HK-2 (cell line): Measurements from ENCODE around the gene LEFTY2.
"Not testable (repeated sequence)": the region's sequence is repeated elsewhere in the genome, so short reads cannot be mapped to it uniquely, and the experiment has no call there.

Experiments used
- DNase-seq: peaks from one replicate; pipeline ENCODE4 v3.0.0-alpha.2; 2018; ENCODE audit not compliant: unreplicated experiment

Gene LEFTY2

DNA sequence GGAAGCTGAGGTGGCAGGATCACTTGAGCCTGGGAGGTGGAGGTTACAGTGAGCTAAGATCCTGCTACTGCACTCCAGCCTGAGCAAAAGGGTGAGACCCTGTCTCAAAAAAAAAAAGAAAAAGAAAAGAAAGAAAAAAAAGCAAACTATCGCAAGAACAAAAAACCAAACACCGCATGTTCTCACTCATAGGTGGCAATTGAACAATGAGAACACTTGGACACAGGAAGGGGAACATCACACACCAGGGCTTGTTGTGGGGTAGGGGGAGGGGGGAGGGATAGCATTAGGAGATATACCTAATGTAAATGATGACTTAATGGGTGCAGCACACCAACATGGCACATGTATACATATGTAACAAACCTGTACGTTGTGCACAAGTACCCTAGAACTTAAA is 11.6 kb downstream of the LEFTY2 start:
- not testable (repeated sequence) for DNase-seq

DNA sequence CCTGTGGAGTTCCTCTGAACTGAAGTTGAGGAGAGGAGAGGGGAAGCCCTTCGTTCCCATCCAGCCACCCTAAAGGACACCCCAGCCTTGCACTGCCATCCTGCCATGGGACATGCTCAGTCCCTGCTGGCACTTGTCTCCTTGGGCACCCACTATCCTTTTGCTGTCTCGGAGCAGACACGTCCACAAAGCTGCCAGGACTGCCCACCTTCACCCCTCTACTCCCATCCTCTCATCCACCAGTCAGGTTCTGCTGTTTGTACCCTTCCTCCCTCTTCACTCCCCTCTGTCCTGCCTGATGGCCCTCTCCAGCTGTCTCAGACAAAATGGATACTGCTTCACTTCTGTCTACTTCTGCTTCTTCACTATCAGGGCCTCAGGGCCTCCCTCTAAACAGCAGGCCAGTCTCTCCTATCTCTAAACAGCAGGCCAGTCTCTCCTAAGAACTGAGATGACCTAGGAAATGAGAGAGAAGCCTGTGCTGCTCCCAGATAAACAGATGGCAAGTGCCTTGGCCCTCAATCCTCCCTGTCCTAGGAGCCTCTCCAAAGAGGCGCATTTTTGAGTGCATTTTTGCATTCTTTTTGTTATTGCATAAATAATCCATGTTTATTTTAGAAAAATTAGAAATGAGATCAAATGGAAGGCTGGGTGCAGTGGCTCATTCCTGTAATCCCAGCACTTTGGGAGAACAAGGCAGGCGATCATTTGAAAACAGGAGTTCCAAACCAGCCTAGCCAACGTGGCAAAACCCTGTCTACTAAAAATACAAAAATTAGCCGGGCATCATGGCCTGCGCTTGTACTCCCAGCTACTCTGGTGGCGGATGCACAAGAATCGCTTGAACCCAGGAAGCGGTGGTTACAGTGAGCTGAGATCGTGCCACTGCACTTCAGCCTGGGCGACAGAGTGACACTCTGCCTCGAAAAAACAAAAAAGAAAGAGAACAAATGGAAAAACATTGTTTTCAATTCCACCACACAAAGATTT is 12.5 kb downstream of the LEFTY2 start:
- DNase-seq, result no peak

DNA sequence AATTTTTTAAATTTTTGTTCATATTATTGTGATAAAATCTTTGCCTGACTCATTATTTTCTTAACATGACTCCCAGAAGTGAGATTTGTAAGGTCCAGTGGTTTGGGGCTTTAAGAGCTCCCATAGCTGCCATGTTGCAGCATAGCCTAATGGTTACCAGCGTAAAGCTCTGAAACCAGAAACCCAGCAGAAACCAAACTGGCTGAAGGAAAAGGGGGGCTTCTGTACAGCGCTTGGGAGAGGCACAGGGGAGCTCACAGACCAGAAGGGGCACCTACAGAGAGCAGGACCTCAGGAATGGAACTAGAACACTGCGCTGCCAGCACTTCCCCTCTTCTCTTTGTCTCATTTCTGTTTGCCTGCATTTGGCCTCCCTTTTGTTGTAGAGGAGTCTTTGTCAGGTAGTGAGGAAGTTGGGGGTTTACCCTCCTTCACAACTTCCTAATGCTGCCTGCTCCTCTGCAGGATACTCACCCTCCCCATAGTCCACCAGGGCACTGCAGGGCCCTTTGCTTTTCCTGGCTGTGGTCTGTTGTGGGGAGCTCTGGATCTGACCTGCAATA is 14.4 kb downstream of the LEFTY2 start:
- no peak for DNase-seq

DNA sequence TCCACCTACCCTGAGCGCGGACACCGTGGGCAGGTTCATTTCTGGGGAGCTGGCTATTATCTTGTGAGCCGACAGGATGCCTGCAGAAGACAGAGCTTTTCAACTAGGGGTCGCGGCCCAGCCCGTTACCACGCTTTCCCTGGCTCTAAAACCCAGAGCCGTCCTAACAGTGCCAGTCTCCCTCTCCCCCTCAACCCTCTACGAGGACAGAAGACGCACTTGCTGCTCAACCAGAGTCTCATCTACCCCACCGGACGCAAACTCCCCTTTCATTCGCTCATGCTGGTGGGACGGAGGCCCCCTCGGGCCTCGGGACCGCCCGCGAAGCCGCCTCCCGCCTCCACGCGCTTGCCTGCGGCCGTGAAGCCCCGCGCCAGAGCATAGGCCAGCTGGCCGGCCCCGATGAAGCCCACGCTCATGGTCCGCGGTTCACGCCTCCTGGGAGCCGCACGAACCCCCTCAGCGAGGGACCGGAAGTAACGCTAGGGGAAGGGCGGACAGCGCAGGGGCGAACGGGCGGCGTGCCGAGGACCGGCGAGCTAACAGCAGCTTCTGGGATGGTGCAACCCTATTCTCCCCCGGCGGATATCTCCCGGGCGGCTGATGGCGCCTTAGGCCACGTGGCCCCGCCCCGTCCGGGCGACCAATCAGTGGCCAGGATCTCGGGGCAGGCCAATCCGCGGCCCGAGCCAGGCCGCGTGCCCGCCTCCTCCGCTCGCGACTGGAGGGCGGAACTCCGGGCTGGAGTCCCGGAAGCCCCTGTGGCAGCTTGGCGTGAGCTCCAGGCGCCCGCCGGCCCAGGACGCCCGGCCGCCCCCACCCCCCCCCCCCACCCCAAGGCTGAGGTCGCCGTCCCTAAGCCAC is 17.1 kb downstream of the LEFTY2 start, which contains the start of gene PYCR2:
TSS of gene PYCR2 (minus strand) at position 559 of the 864 bp plus-strand sequence. CDS start at position 419, 140 bp downstream.
- peak; percentile 98 for DNase-seq

DNA sequence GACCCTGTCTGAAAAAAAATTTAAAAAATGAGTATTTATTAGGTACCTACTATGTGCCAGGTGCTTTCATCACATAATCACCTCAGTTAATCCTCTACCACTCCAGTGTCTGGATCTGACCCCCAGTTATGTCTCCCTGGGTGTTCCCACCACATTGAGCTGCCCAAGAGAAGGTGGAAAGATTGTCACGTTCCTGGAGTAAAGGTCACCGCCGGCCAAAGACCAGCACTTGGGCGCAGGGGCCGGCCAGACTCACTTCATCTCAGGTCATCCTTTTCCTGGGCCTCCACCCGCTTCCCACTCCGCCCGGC is 17.7 kb downstream of the LEFTY2 start:
- no peak for DNase-seq

DNA sequence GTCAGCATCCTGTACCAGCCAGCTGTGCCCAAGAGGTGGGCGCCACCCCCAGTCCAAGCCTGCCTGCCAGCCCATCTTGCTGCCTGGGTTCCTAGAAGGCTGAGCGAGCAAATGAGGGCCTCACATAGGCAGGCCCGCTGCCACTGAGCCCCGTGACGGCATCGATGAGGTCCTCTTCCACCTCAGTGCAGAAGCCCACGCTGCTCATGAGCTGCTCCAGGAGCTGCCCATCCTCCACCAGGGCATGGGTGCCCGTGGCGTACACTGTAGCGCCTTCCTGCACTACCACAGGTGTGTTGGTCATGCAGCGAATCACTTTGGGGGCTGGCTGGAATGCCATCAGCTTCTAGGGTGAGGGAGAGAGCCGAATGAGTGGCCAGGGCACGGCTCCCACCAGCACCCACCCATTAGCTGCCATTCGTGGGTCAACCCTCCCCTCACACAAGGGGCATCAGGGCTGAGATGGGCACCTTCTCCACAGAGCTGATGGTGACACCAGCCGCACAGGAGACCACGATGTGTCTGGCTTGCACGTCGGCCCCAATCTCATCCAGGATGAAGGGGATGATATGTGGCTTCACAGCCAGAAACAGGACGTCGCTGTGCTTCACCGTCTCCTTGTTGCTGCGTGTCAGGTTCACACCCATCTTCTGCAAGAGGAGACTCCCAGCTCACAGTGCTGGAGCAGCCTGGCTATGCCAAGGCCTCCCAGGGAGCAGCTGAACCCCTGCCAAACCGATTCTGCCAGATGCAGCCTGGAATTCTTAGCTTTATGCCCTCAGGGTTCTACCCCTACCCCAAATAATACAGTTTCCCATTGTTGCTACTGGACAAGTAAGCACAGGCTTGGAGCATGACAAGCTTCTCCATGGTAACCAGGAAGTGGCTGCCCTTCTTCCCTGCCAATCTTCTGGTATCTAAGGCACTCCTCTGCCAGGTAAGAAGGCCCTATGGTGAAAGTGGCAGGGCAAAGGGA is 19.0 kb downstream of the LEFTY2 start:
- no peak for DNase-seq

DNA sequence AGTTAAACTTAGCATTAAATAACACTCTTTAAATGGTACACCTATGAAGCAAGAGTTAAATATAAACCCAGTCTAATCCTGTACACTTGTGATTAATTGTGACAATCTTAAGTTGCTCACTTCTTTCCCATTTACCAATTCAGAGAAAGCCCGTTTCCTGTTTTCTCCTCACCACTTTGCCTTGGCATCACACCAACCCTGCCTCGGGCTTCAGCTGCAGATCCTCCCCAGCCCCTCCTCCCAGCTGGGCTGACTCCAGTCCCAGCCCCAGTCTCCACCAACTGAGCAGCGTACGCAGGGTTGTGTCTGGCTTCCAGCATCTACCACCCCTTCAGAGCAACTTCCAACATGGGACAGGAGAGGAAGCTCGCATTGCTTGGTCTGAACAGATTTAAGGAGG is 21.1 kb downstream of the LEFTY2 start:
- DNase-seq, result peak; percentile 62

DNA sequence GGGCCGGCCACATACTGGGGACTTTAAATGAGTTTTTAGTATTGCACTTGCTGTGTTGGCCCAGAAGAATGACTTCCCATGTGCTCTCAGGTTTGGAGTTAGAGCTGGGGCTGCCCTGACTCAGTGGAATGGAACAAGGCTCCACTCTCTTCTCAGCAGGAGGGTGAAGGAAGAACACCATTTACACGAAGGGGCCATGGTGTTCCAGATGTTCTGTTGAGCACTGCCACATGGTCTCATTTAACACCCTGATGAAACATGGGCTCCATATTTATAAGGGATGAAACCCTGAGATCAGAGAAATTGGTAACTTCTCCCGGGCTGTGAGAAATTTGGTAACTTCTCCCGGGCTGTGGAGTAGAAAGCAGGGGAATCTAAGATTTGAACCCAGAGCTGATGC is 22.7 kb downstream of the LEFTY2 start:
- no peak for DNase-seq

DNA sequence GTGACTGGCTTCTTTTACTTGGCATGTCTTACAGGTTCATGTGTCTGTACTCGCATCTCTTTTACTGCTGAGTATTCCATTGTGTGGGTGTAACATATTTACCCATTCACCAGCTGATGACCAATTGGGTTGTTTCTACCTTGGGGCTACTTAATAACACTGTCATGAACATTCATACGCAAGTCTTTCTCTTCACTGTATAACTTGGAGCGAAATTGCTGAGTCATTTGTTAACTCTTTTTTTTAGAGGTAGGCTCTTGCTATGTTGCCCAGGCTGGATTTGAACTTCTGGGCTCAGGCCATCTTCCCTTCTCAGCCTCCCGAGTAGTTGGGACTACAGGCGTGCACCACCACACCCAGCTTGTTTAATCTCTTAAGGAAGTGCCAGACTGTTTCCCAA is 23.5 kb downstream of the LEFTY2 start:
- DNase-seq, result no peak

DNA sequence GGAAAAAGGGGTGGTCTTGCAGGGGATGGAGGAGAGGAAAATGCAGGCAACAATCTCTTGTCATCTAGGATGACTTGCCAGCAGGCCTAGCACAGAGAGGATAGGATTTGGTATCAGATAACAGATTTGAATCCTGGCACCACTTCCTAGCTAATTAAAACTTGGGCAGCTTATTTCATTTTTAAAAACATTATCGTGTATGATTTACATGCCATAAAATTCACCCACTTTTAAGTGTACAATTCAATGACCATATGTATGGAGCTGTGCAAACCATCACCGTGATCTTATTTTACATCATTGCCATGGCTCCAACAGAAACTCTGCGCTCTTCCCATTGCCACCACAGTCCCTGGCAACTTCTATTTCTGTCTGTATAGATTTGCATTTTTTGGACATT is 23.9 kb downstream of the LEFTY2 start:
- DNase-seq, result no peak

DNA sequence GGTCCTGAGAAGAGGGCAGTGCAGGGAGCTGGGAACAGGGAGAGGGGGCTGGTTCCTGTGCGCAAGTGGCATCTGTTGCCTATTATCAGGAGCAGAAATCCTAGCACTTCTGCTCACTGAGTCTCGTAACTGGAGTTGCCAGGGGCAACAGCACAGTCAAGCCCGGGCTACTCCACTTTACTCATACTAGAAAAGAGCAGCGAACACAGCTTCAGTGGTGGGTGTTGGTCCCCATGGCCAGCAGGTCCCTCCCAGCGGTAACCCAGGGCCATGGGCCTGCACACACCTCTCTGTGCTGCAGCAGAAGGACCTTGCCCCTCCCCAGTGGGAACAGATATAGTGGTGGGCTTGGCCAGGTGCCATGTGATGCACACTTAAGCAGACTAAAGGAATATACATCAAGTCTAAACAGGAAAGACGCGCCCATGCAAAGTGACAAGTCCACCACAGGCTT is 25.5 kb downstream of the LEFTY2 start:
- no peak for DNase-seq

DNA sequence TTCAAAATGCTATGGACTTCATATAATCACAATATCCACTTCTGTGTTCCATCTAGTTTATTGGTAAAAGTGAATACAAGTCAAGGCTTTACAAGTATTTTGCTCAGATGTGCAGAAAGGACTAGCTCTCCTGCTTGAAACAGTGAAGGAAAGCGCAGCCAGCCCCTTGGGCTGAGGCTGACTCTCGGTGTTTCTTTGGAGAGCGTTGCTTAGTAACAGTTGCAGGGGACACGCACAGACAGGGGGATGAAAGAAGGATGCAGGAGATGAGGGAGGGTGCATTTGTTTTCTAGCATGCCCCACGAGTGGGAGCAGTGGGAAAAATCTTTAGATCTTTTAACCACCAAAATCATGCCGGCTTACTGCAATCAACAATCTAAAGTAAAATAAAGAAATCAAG is 26.1 kb downstream of the LEFTY2 start:
- no peak for DNase-seq

DNA sequence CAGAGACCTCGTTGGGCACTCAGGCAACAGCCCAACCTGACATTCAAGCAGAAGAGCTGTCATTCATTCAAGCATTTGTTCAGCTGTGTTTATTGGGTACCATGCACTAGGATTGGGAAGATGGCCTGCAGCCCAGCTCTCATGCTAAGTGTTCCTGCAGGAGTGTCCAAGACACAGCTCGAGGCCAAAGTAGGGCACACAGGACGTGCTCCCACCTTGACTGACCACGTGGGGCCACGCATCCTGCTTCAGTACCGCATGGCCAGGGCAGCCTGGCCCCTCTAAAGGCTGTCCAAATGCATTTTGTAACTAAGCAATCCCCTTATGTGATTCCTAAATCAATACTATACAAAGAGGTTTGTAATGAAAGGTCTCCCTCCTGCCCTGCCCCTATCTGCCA is 26.6 kb downstream of the LEFTY2 start:
- no peak for DNase-seq

DNA sequence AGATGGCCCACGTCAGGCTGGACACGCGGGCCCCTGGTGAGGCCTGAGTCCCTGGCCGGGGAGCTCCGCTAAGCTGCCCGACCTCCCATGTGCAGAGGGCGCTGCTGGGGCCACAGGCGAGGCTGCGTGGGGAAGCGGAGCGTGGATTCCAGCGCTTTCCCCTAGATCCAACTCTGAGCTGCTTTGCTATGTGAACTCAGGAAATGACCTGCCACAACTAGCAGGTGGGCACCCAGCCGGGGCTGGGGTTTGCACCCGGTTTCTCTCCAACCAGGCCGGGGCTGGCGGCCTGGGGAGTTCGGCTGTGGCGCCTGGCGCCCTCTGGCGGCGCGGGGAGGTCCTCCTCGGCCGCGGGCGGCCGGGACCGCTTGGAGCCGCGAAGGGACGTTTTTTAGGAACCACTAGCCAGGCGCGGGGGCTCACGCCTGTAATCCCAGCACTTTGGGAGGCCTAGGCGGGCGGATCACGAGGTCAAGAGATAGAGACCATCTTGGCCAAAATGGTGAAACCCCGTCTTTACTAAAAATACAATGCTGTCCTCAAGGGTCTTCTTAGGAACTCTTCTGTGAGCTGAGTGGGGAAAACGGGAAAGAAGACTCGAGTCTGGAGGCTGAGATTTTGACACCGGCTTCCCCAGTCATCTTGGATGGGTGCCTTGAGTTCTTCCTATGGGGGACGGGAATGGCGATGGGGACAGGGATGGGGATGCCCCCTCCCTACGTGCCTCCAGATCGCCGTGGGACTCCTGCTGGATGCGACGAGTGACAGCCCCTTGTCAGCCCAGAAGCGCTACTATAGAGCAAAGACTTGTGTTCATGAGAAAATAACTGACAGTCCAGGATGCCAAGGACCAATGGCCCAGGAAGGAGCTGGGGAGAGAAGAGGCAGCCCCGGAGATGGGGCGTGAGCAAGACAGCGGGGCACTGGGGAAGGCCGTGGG is 29.6 kb downstream of the LEFTY2 start:
- DNase-seq, result peak; percentile 72

DNA sequence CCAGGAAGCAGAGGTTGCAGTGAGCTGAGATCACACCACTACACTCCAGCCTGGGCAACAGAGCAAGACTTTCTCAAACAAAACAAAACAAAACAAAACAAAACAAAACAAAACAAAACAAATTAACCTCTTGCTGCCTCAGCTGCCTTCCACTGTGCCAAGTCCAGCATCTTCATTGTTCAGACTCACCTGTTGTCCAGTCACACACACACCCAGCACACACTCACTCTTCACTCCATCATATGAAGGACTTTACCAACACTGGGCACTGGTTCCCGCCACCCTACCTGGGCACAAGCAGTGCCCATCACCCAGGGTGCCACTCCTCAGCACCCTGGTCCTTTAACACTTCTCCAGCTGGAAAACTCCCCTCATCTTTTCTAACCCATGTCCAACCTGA is 31.5 kb downstream of the LEFTY2 start:
- DNase-seq, result no peak

DNA sequence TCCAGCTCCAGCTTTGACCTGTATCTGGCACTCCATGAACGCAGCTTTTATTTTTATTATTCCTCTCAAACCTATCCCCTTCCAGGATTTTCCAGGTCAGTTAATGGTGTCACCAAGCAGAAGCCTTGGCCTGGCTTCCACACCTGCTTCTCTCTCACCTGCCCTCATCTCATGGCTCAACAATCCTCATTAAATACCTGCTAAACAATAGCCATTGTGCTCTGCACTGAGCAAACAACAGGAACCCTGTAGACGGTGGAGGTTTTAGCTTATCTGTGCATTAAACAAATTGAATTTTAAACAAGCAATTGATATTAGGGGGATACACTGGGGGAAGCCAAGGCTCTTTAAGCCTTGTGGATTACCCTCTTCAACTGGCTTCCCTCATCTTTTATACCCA is 32.2 kb downstream of the LEFTY2 start:
- DNase-seq, result no peak

DNA sequence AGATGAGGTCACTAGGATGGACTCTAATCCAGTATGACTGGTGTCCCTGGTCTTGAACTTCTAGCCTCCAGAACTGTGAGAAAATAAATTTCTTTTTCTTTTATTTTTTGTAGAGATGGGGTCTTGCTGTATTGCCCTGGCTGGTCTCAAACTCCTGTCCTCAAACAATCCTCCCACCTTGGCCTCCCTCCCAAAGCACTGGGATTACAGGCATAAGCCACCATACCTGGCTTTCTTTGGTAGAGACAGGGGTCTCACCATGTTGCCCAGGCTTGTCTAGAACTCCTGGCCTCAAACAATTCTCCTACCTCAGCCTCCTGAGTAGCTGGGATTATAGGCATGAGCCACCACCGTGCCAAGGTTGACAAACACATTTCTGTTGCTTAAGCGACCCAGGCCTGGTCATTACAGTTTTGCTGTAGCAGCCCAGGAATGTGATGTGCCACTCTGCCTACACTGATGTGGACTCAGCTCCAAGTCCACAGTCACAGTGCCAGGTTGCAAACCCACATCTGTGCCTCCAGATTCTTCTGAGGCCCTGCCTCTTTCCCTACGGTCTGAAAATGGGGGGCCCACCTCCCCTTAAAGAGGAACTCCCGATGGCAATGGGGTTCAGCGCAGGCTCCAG is 32.9 kb downstream of the LEFTY2 start:
- no peak for DNase-seq

DNA sequence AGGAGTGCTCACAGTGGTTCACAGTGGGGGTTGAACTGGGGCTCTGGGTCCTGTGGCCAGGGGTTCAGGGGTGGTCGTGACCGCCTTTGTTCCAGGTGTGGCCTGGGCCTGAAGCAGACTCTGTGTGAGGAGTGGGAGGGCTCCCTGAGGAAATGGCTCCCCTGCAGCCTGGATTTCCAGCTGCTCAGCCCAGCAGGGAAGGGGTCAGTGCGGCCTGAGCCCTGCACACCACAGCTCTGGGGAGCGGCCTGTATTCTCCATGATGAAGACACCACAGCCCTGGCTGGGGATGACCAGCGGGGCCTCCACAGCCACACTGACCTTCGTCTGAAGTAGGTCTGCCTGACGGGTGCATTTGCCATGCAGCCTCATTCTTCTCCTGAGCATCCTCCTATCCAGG is 33.7 kb downstream of the LEFTY2 start:
- DNase-seq, result no peak

DNA sequence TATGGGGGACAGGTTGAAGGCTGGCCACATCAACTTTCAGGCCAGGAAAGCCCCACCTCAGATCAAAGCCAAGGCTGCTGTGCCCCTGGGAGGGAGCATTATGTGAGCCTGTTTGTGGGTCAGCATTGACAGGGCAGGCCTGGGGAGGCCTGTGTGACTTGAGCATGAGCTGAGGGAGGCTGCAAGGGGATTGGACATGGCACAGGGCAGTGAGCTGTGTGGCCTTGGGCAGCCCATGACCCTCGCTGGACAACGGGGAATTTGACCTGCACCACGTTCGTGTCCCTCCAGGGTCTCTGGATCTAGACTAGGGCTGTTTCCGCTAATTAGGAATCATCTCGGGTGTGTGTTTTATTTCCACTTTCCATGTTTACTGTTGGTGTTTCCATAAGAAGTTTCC is 34.6 kb downstream of the LEFTY2 start:
- no peak for DNase-seq

DNA sequence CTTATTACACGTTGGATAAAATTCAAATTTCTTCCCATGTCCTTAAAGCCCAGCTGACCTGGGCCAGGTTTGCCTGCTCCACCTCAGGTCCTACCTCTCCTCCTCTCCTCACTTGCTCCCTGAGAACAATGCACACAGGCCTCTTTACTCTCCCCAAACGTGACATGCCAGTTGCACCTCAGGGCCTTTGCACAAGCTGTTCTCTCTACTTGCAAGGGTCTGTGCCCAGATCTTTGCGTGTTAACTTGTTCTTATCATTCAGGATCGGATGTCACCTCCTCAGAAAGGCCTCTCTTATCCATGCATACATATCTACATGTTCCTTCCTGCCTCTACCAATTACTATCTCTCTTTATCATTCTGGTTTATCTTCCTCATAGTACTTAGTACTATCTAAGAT is 37.4 kb downstream of the LEFTY2 start:
- no peak for DNase-seq
